DND-41 (cell line): ENCODE measurements around the gene NECTIN1.

Experiments
- ATAC-seq: fragments of 200-7000 bp; cut with Tn5 transposase; 3 replicates; pipeline ENCODE4 v1.9.1; 2021; ENCODE audit warnings: low read depth; ENCODE audit not compliant: insufficient read depth
- DNase-seq: peaks from one replicate; pipeline ENCODE4 v3.0.0-alpha.2; 2020
- H2AFZ ChIP-seq: 2 replicates; pipeline ENCODE4 v1.6.0; 2012; ENCODE audit warnings: low read depth, low read length
- H3K27ac ChIP-seq: 2 replicates; pipeline ENCODE4 v1.5.1; 2012; ENCODE audit warnings: low read length, inconsistent platforms
- H3K27me3 ChIP-seq: fragments of 200-600 bp; sonication (generic); 2 replicates; pipeline ENCODE4 v1.6.0; 2012; ENCODE audit warnings: low read length, mild to moderate bottlenecking, inconsistent platforms; ENCODE audit not compliant: insufficient read depth, poor library complexity
- H3K36me3 ChIP-seq: 2 replicates; pipeline ENCODE4 v1.5.1; 2012; ENCODE audit warnings: low read length, inconsistent platforms; ENCODE audit not compliant: insufficient read depth
- H3K4me1 ChIP-seq: 2 replicates; pipeline ENCODE4 v1.5.1; 2012; ENCODE audit warnings: mild to moderate bottlenecking, low read length; ENCODE audit not compliant: insufficient read depth
- H3K4me2 ChIP-seq: 2 replicates; pipeline ENCODE4 v1.6.0; 2012; ENCODE audit warnings: mild to moderate bottlenecking, moderate library complexity, low read length, inconsistent platforms; ENCODE audit not compliant: insufficient read depth
- H3K4me3 ChIP-seq, 2 experiments: fragments of 200-600 bp in 1 of 2; shearing (Covaris generic) in 1 of 2; 2 replicates each; pipeline ENCODE4 v1.5.1; 2012 to 2016; ENCODE audit warnings: inconsistent platforms in 2 of 2, low read length in 2 of 2, mild to moderate bottlenecking in 2 of 2, low read depth in 1 of 2, moderate library complexity in 1 of 2
- H3K79me2 ChIP-seq: 2 replicates; pipeline ENCODE4 v1.6.0; 2012; ENCODE audit warnings: low read length, inconsistent platforms; ENCODE audit not compliant: insufficient read depth
- H3K9ac ChIP-seq: 2 replicates; pipeline ENCODE4 v1.6.0; 2012; ENCODE audit warnings: low read depth, mild to moderate bottlenecking, inconsistent platforms, low read length, moderate library complexity
- H3K9me3 ChIP-seq: 2 replicates; pipeline ENCODE4 v1.5.1; 2012; ENCODE audit warnings: low read length, moderate library complexity, mild to moderate bottlenecking, inconsistent platforms; ENCODE audit not compliant: insufficient read depth, severe bottlenecking
- H4K20me1 ChIP-seq: 2 replicates; pipeline ENCODE4 v1.6.0; 2012; ENCODE audit warnings: low read length; ENCODE audit not compliant: insufficient read depth
- EZH2 ChIP-seq: IDR thresholded peaks from 3 replicates; pipeline ENCODE4 v1.6.1; 2012; ENCODE audit warnings: borderline replicate concordance, low read depth, mild to moderate bottlenecking, moderate library complexity, low read length, inconsistent platforms; ENCODE audit not compliant: severe bottlenecking
- TF ChIP-seq, protein P1 (sequence below): IDR thresholded peaks from 2 replicates; pipeline ENCODE4 v1.5.1; 2012; ENCODE audit warnings: borderline replicate concordance, low read length, moderate library complexity, mild to moderate bottlenecking; ENCODE audit not compliant: poor library complexity, severe bottlenecking; ENCODE audit errors: extremely low read depth

The NECTIN1 gene

DNA sequence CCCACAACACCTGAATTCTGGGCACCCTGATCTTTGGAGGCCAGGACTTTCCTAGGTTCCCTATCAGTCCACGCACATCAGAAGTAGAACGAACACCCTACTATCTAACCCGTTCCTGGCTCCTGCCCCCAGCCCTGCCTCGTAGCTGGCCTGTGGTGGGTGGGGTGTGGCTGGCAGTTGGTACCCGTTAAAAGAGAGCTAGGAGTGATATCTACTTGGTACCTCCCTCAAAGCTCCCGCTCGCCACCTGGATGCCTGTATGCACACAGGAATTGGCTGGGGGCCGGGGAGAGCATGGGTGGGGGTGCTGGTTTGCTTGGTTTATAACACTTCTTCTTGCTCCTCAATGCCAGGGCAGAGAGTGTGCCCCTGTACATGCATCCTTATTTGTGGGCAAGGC lies 14.0 kb upstream of the NECTIN1 start:
- H3K9ac ChIP-seq = no peak overlapping the region
- H3K36me3 ChIP-seq = no peaks in the 10 kb centered on the region
- H3K79me2 ChIP-seq = no peaks in the 10 kb centered on the region
- no peak overlapping the region for H3K27ac ChIP-seq
- no peak for TF ChIP-seq EZH2
- TF ChIP-seq, protein P1, sequence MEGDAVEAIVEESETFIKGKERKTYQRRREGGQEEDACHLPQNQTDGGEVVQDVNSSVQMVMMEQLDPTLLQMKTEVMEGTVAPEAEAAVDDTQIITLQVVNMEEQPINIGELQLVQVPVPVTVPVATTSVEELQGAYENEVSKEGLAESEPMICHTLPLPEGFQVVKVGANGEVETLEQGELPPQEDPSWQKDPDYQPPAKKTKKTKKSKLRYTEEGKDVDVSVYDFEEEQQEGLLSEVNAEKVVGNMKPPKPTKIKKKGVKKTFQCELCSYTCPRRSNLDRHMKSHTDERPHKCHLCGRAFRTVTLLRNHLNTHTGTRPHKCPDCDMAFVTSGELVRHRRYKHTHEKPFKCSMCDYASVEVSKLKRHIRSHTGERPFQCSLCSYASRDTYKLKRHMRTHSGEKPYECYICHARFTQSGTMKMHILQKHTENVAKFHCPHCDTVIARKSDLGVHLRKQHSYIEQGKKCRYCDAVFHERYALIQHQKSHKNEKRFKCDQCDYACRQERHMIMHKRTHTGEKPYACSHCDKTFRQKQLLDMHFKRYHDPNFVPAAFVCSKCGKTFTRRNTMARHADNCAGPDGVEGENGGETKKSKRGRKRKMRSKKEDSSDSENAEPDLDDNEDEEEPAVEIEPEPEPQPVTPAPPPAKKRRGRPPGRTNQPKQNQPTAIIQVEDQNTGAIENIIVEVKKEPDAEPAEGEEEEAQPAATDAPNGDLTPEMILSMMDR = no peak
- no peak overlapping the region for H3K4me2 ChIP-seq
- no peak overlapping the region for H3K4me3 ChIP-seq
- DNase-seq = no peak
- H3K27me3 ChIP-seq = peaks cover 33% of the 10 kb centered on the region
- H3K4me1 ChIP-seq = no peaks in the 10 kb centered on the region
- H2AFZ ChIP-seq = no peak overlapping the region
- peaks cover 24% of the 10 kb centered on the region; the same call in 1 of the 2 replicates for H4K20me1 ChIP-seq
- ATAC-seq = no peak
- H3K9me3 ChIP-seq = no peaks in the 10 kb centered on the region

GRCh38 chr11:119742263-119742861 lies 13.4 kb upstream of the NECTIN1 start:
- no peak for DNase-seq

GRCh38 chr11:119741369-119742262 lies 12.6 kb upstream of the NECTIN1 start:
- Histone ChIP-seq H3K4me1 (no peaks in the 10 kb centered on the region), H3K9ac (no peak overlapping the region), H3K79me2 (no peaks in the 10 kb centered on the region), H3K4me2 (no peak overlapping the region), H3K36me3 (no peaks in the 10 kb centered on the region), H3K27me3 (peaks cover 33% of the 10 kb centered on the region), H2AFZ (no peak overlapping the region), H4K20me1 (peaks cover 26% of the 10 kb centered on the region; the same call in 1 of the 2 replicates), H3K27ac (no peak overlapping the region), H3K4me3 (no peak overlapping the region), H3K9me3 (no peaks in the 10 kb centered on the region)
- DNase-seq (peak; percentile 48), ATAC-seq (peak; percentile 94)
- TF ChIP-seq, protein P1 = peak; percentile 79
- TF ChIP-seq EZH2 = no peak

More at GRCh38 chr11:119742263-119742861, 13.4 kb upstream of the NECTIN1 start:
- Histone ChIP-seq H3K4me3 (no peak overlapping the region), H3K9ac (no peak overlapping the region), H3K27ac (no peak overlapping the region), H3K79me2 (no peaks in the 10 kb centered on the region), H3K36me3 (no peaks in the 10 kb centered on the region), H4K20me1 (peaks cover 26% of the 10 kb centered on the region; the same call in 1 of the 2 replicates), H2AFZ (no peak overlapping the region), H3K4me2 (no peak overlapping the region), H3K4me1 (no peaks in the 10 kb centered on the region), H3K9me3 (no peaks in the 10 kb centered on the region), H3K27me3 (peaks cover 33% of the 10 kb centered on the region)
- TF ChIP-seq, protein P1 = no peak
- no peak for TF ChIP-seq EZH2
- ATAC-seq = no peak
